HepG2 (cell line): ENCODE data around the gene ZNF726.

Experiments used
- CCDC6 ChIP-seq: sonication (generic); formaldehyde crosslinking; IDR thresholded peaks from 2 replicates; pipeline ENCODE4 v1.8.1; 2022; ENCODE audit warnings: mild to moderate bottlenecking, missing genetic modification reagents, moderate library complexity
- TBX2 ChIP-seq: sonication (generic); formaldehyde crosslinking; IDR thresholded peaks from 2 replicates; pipeline ENCODE4 v1.5.0; 2020; ENCODE audit warnings: missing genetic modification reagents, mild to moderate bottlenecking, borderline replicate concordance
- TF ChIP-seq, protein P1 (sequence below): IDR thresholded peaks from 2 replicates; pipeline ENCODE4 v1.6.1; 2016; ENCODE audit warnings: low read depth
- TF ChIP-seq, protein P2 (sequence below): sonication (generic); formaldehyde crosslinking; IDR thresholded peaks from 2 replicates; pipeline ENCODE4 v1.5.0; 2020; ENCODE audit warnings: mild to moderate bottlenecking, missing genetic modification reagents, moderate library complexity

DNA sequence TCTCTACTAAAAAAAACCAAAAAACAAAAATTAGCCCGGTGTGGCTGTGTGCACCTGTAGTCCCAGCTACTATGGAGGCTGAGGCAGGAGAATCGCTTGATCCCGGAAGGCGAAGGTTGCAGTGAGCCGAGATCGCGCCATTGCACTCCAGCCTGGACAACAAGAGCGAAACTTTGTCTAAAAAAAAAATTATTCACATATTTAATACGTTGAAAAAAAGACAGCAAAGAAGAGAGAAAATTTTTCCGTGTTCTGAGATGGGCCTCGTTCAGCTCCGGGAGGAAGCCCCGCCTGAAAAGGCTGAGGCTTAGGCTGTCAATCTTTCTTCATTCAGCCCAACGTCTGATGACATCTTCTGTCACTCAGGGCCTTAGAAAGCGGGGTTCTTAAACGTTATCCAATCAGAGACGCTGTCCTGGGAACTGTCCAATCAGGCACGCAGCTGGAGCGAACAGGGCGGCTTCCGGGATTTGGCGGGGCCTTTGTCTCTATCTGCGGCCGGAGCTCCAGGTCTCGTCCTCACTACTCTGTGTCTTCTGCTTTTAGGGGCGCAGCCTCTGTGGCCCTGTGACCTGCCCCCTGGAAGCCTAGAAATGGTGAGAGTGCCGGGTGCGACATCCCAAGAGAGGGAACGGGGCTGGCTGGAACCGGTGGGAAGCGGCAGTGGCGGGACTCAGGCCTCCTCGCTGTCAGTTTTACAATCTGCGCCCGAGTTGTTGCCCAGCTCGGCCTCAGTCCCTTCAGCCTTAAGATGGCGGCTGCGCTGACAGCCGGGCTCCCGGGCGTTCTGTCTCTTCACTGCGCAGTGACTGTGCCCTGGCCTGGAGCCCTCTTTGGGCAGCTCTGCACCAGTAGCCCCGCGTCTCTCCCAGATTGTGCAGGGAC lies at the start of gene ZNF726:
- TF ChIP-seq CCDC6 (no peak), TBX2 (CRISPR knock-in tag) (no peak)
- TF ChIP-seq, protein P1, sequence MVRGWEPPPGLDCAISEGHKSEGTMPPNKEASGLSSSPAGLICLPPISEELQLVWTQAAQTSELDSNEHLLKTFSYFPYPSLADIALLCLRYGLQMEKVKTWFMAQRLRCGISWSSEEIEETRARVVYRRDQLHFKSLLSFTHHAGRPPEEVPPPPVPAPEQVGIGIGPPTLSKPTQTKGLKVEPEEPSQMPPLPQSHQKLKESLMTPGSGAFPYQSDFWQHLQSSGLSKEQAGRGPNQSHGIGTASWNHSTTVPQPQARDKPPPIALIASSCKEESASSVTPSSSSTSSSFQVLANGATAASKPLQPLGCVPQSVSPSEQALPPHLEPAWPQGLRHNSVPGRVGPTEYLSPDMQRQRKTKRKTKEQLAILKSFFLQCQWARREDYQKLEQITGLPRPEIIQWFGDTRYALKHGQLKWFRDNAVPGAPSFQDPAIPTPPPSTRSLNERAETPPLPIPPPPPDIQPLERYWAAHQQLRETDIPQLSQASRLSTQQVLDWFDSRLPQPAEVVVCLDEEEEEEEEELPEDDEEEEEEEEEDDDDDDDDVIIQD, result no peak
- TF ChIP-seq, protein P2, sequence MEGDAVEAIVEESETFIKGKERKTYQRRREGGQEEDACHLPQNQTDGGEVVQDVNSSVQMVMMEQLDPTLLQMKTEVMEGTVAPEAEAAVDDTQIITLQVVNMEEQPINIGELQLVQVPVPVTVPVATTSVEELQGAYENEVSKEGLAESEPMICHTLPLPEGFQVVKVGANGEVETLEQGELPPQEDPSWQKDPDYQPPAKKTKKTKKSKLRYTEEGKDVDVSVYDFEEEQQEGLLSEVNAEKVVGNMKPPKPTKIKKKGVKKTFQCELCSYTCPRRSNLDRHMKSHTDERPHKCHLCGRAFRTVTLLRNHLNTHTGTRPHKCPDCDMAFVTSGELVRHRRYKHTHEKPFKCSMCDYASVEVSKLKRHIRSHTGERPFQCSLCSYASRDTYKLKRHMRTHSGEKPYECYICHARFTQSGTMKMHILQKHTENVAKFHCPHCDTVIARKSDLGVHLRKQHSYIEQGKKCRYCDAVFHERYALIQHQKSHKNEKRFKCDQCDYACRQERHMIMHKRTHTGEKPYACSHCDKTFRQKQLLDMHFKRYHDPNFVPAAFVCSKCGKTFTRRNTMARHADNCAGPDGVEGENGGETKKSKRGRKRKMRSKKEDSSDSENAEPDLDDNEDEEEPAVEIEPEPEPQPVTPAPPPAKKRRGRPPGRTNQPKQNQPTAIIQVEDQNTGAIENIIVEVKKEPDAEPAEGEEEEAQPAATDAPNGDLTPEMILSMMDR (CRISPR knock-in tag), result no peak
